ENCODE results near the gene CEP78.

Gene CEP78

GRCh38 chr9:78311075-78311474 is 75.2 kb downstream of the CEP78 start:
- DNase-seq: no peak

GRCh38 chr9:78311886-78312524 is 76.1 kb downstream of the CEP78 start:
- peak; percentile 35 for DNase-seq

GRCh38 chr9:78314550-78314949 is 78.7 kb downstream of the CEP78 start:
- DNase-seq: no peak

GRCh38 chr9:78314953-78315870 is 79.3 kb downstream of the CEP78 start:
- DNase-seq: no peak

- DNase-seq: no peak
Measured at GRCh38 chr9:78316166-78316892, 80.5 kb downstream of the CEP78 start.

GRCh38 chr9:78319197-78320029 is 83.5 kb downstream of the CEP78 start:
- peak; percentile 56 for DNase-seq

- DNase-seq: no peak
Measured at GRCh38 chr9:78320030-78320693, 84.3 kb downstream of the CEP78 start.

GRCh38 chr9:78320875-78321496 is 85.1 kb downstream of the CEP78 start:
- no peak for DNase-seq

- no peak for DNase-seq
Measured at GRCh38 chr9:78321505-78321904, 85.6 kb downstream of the CEP78 start.

- DNase-seq: no peak
Measured at GRCh38 chr9:78324068-78324650, 88.3 kb downstream of the CEP78 start.

- no peak for DNase-seq
Measured at GRCh38 chr9:78324682-78325081, 88.8 kb downstream of the CEP78 start.

- peak; percentile 26 for DNase-seq
Measured at GRCh38 chr9:78325343-78325742, 89.5 kb downstream of the CEP78 start.

GRCh38 chr9:78325846-78326360 is 90.0 kb downstream of the CEP78 start:
- DNase-seq: no peak

GRCh38 chr9:78326564-78326963 is 90.7 kb downstream of the CEP78 start:
- no peak for DNase-seq

All from midbrain (tissue), 1 donor.